ENCODE results near the gene ASB10.

Gene ASB10

GRCh38 chr7:151157645-151158329 lies 29.3 kb downstream of the ASB10 start:
- no peak for DNase-seq

GRCh38 chr7:151152643-151153513 lies 34.2 kb downstream of the ASB10 start:
- no peak for DNase-seq

- no peak for DNase-seq
Measured at GRCh38 chr7:151150388-151150787, 36.7 kb downstream of the ASB10 start.

GRCh38 chr7:151148319-151149259 lies 38.5 kb downstream of the ASB10 start:
- DNase-seq = no peak

- no peak for DNase-seq
Measured at GRCh38 chr7:151146761-151147160, 40.3 kb downstream of the ASB10 start.

GRCh38 chr7:151144387-151144786 lies 42.7 kb downstream of the ASB10 start:
- no peak for DNase-seq

- DNase-seq = no peak
Measured at GRCh38 chr7:151143261-151144015, 43.6 kb downstream of the ASB10 start.

- no peak for DNase-seq
Measured at GRCh38 chr7:151142686-151143040, 44.4 kb downstream of the ASB10 start.

- DNase-seq = no peak
Measured at GRCh38 chr7:151141855-151142685, 45.0 kb downstream of the ASB10 start.

- no peak for DNase-seq
Measured at GRCh38 chr7:151141311-151141854, 45.7 kb downstream of the ASB10 start.

- DNase-seq = no peak
Measured at GRCh38 chr7:151140826-151141225, 46.2 kb downstream of the ASB10 start.

GRCh38 chr7:151139791-151140190 lies 47.3 kb downstream of the ASB10 start:
- no peak for DNase-seq

- DNase-seq = no peak
Measured at GRCh38 chr7:151139071-151139790, 47.8 kb downstream of the ASB10 start.

GRCh38 chr7:151138153-151138851 lies 48.7 kb downstream of the ASB10 start:
- no peak for DNase-seq

GRCh38 chr7:151137791-151138152 lies 49.3 kb downstream of the ASB10 start:
- DNase-seq = no peak

- DNase-seq = no peak
Measured at GRCh38 chr7:151137076-151137675, 49.9 kb downstream of the ASB10 start.

- DNase-seq = no peak
Measured at GRCh38 chr7:151135866-151136843, 50.9 kb downstream of the ASB10 start.

GRCh38 chr7:151135525-151135845 lies 51.6 kb downstream of the ASB10 start:
- no peak for DNase-seq

Data from NCI-H1436 (cell line).